GM19395 (cell line): ENCODE measurements around the gene SORCS2.

Source experiments
- ATAC-seq: cut with Tn5 transposase; IDR thresholded peaks from one replicate; pipeline ENCODE4 v1.9.1; 2021; ENCODE audit warnings: mild to moderate bottlenecking, moderate library complexity; ENCODE audit not compliant: unreplicated experiment

The SORCS2 gene

GRCh38 chr4:7384929-7385890, 192.9 kb downstream of the SORCS2 start:
- no peak for ATAC-seq

DNA sequence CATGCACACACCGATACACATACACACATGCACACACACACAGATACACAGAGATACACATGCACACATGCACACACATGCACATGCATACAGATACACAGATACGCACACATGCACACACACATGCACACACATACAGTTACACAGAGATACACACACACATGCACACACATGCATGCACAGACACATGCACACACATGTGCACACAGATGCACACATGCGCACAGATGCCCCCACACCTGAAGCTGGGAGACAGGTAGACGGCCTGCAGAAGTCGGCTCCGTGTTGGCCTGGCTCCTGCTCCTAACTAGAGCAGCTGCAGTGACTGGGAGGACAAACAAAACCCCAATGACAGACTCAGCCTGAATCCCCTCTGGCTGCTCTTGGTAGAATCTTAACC, 195.6 kb downstream of the SORCS2 start:
- ATAC-seq = no peak

GRCh38 chr4:7388627-7389026, 196.3 kb downstream of the SORCS2 start:
- no peak for ATAC-seq

- no peak for ATAC-seq
Measured at GRCh38 chr4:7389101-7389701, 196.9 kb downstream of the SORCS2 start.

GRCh38 chr4:7389719-7390118, 197.4 kb downstream of the SORCS2 start:
- ATAC-seq = no peak

DNA sequence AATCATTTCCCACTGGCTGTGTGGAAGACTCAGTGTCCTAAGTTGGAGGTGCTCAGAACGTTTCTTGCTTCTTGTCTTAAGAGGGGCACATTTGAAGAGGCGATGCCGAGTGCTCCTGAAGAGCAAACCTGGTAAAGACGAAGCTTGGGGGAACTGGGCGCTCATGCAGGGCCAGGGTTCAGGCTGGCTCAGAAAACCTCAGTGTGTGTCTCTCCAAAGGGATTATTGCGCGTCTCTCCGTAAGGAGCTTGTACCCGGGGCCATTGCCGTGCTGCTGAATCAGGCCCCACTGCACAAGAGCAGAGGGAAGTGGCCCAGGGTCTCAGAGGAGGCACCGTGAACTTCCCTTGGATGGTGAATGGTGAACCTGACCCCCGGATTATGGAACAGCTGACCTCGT, 198.0 kb downstream of the SORCS2 start:
- ATAC-seq = no peak

DNA sequence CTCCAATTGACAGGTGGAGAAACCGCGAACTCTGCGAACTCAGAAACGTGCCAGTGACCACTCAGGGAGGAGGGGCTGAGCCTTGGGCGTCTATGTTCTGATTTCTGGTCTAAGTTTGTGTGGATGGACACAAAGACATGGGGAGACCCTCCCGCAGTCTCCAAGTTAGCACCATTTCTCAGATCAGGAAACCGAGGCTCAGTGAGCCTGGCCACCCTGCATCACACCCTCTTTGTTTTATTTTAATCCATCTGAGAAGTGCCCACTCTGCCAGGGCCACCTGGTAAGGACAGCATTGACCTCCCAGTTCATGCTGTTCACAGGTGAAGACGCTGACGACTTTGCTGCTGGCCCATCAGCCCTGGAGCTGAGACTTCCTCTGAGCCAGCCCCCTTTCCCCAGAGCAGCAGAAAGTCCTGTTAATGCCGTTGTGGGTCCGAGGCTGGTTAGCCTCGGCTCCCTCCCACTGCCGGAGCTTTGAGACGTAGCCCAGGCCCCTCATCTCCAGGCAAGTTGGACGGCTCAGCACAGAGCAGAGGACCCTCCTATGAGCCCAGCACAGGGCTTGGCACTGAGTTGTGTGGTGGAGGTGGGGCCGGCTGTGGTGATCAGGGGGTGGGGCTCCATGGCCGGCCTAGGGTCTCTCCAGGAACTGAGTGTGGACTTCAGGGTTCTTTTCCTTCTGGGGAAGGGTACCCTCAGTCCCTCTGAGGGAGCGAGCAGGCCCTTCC, 198.7 kb downstream of the SORCS2 start:
- ATAC-seq = no peak

DNA sequence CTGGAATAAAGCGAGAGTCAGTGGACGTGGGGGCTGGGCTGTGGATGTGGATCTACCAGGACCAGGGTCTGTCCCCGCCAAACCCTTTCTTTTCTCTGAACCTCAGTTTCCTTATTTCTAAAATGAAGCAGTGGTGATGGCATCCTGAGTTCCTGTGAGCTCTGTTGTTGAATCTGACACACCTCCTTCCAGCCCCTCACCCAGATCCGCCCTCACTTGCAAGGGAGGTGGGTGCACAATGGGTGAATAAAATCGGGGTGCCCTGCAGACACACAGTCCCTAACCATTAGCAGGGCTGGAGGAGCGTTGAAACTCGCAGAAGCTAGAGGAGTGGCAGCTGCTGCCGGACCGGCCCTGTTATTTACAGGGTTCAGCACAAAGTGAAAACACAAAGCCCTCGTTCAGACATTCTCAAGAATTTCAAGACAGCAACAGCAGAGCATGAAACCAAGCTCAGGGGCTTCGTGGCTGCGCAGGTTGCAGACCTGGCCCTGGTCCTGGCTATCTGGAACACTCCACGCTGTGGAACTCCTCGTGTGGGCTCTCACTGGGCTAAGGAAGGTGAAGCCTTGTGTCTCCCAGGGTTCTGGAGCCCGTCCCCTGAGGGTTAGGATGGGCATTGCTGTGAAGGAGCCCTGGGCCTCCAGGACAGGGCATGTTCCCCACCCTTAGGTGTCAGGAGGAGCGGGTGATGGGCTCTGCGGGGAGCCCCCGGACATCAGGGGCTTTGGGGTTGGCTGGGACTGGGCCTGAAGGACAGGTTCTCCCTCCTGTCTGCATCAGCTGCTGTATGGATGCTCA, 199.5 kb downstream of the SORCS2 start:
- ATAC-seq = no peak

GRCh38 chr4:7392438-7393421, 200.4 kb downstream of the SORCS2 start:
- ATAC-seq = no peak

GRCh38 chr4:7393601-7394575, 201.6 kb downstream of the SORCS2 start:
- ATAC-seq = no peak

- ATAC-seq = no peak
Measured at GRCh38 chr4:7394681-7395451, 202.5 kb downstream of the SORCS2 start.

- ATAC-seq = no peak
Measured at GRCh38 chr4:7395645-7396044, 203.3 kb downstream of the SORCS2 start.

GRCh38 chr4:7396186-7396910, 204.0 kb downstream of the SORCS2 start:
- ATAC-seq = no peak

- ATAC-seq = no peak
Measured at GRCh38 chr4:7397206-7398103, 205.1 kb downstream of the SORCS2 start.

GRCh38 chr4:7398104-7398423, 205.7 kb downstream of the SORCS2 start:
- ATAC-seq = no peak

GRCh38 chr4:7398788-7399439, 206.6 kb downstream of the SORCS2 start:
- no peak for ATAC-seq
